Activated CD4-positive, alpha-beta T cell treated with anti-CD3 and anti-CD28 coated beads, Interleukin-2, amount 50 U/mL, for 48 hours (primary cell): ENCODE results near the gene MED22.

Source experiments
- DNase-seq, 2 experiments: peaks; one replicate each; pipeline ENCODE4 v3.0.0-alpha.2; 2020

MED22 gene

GRCh38 chr9:133375724-133376654 is 28.1 kb upstream of the MED22 start, which contains the start of the genes STKLD1 and SURF4:
TSS of gene STKLD1 (plus strand) at chr9:133376366. CDS start at chr9:133376474, 108 bp downstream.
TSS of gene SURF4 (minus strand) at chr9:133376060. CDS start at chr9:133375969, 91 bp downstream.
- peak; percentile 96 to 97 for DNase-seq

GRCh38 chr9:133375116-133375723 is 27.3 kb upstream of the MED22 start:
- no peak for DNase-seq

GRCh38 chr9:133374612-133375115 is 26.7 kb upstream of the MED22 start:
- no peak for DNase-seq

GRCh38 chr9:133372144-133372543 is 24.2 kb upstream of the MED22 start:
- no peak for DNase-seq

- peak; percentile 82 to 87 for DNase-seq
Measured at GRCh38 chr9:133371261-133371711, 23.4 kb upstream of the MED22 start.

GRCh38 chr9:133370685-133371084 is 22.8 kb upstream of the MED22 start:
- no peak for DNase-seq

GRCh38 chr9:133369933-133370332 is 22.0 kb upstream of the MED22 start:
- DNase-seq = peak; percentile 52 to 66

GRCh38 chr9:133369422-133369821 is 21.5 kb upstream of the MED22 start:
- DNase-seq = no peak

- no peak for DNase-seq
Measured at GRCh38 chr9:133368249-133368881, 20.4 kb upstream of the MED22 start.

GRCh38 chr9:133367778-133368177 is 19.8 kb upstream of the MED22 start:
- DNase-seq = no peak

GRCh38 chr9:133367221-133367620 is 19.3 kb upstream of the MED22 start:
- no peak for DNase-seq

GRCh38 chr9:133366435-133366834 is 18.5 kb upstream of the MED22 start:
- no peak for DNase-seq

- DNase-seq = no peak
Measured at GRCh38 chr9:133362359-133363044, 14.6 kb upstream of the MED22 start.

- no peak for DNase-seq
Measured at GRCh38 chr9:133361507-133362092, 13.7 kb upstream of the MED22 start.

GRCh38 chr9:133360400-133361393 is 12.8 kb upstream of the MED22 start:
- DNase-seq = no peak

GRCh38 chr9:133359399-133360175 is 11.7 kb upstream of the MED22 start:
- DNase-seq = peak in 1 of 2 experiments; percentile 49

- no peak for DNase-seq
Measured at GRCh38 chr9:133357656-133358055, 9.7 kb upstream of the MED22 start.

GRCh38 chr9:133356391-133357091 is 8.6 kb upstream of the MED22 start, which contains the start of the genes SURF1 and SURF2:
TSS of gene SURF1 (minus strand) at chr9:133356487. CDS start at chr9:133356453, 34 bp downstream.
TSS of gene SURF2 (plus strand) at chr9:133356550. CDS start at chr9:133356593, 43 bp downstream.
- DNase-seq = peak; percentile 91 to 92

- DNase-seq = no peak
Measured at GRCh38 chr9:133355881-133356357, 8.0 kb upstream of the MED22 start.
